Peyer's patch (tissue), 4 donors: Measurements from ENCODE around the gene LSP1.

Experiments
- CTCF ChIP-seq, 6 experiments: fragments of 450-650 bp in 4 of 6; fragments of 200-600 bp in 2 of 6; sonication (generic) in 1 of 6; IDR thresholded peaks; one replicate each; pipeline ENCODE4 v1.5.1; 2017 to 2019; ENCODE audit warnings: antibody characterized with exemption in 6 of 6, mild to moderate bottlenecking in 3 of 6, moderate library complexity in 1 of 6
- POLR2A ChIP-seq, 2 donors: fragments of 450-650 bp; IDR thresholded peaks; one replicate each; pipeline ENCODE4 v1.5.1; 2017; ENCODE audit warnings: antibody characterized with exemption in 2 of 2, mild to moderate bottlenecking in 2 of 2, moderate library complexity in 2 of 2

GRCh38 chr11:1892116-1892515, 39.2 kb downstream of the LSP1 start:
- no peak for TF ChIP-seq POLR2A (IDR thresholded peaks at IDR 0.05)
- no peak for TF ChIP-seq CTCF (IDR thresholded peaks at IDR 0.05)
